Activated naive CD4-positive, alpha-beta T cell treated with anti-CD3 and anti-CD28 coated beads, Interleukin-2, amount 10 ng/mL, durations not matched to agents 7 days and 5 days (primary cell): ENCODE measurements around the gene SDHB.

Experiments
- CTCF ChIA-PET: fragments of 350-600 bp; sonication (Branson Sonifier 250); formaldehyde crosslinking; loops from one replicate; lab custom pipeline; 2021; ENCODE audit warnings: antibody characterized with exemption; lab: Charles Lee
- DNase-seq: peaks from one replicate; pipeline ENCODE4 v3.0.0-alpha.2; 2020
- H3K27ac Mint-ChIP-seq: one replicate; pipeline ENCODE4 v1.8.0; 2021; ENCODE audit warnings: mild to moderate bottlenecking, moderate library complexity, mixed read lengths
- H3K27me3 Mint-ChIP-seq: one replicate; pipeline ENCODE4 v1.8.0; 2021; ENCODE audit warnings: mild to moderate bottlenecking, mixed read lengths
- H3K36me3 Mint-ChIP-seq: one replicate; pipeline ENCODE4 v1.8.0; 2021; ENCODE audit warnings: mixed read lengths
- H3K4me1 Mint-ChIP-seq: one replicate; pipeline ENCODE4 v1.8.0; 2021; ENCODE audit warnings: mixed read lengths
- H3K4me3 Mint-ChIP-seq: one replicate; pipeline ENCODE4 v1.8.0; 2021; ENCODE audit warnings: mild to moderate bottlenecking, moderate library complexity, mixed read lengths
- H3K9me3 Mint-ChIP-seq: one replicate; pipeline ENCODE4 v1.8.0; 2021; ENCODE audit warnings: mixed read lengths

The SDHB gene

DNA sequence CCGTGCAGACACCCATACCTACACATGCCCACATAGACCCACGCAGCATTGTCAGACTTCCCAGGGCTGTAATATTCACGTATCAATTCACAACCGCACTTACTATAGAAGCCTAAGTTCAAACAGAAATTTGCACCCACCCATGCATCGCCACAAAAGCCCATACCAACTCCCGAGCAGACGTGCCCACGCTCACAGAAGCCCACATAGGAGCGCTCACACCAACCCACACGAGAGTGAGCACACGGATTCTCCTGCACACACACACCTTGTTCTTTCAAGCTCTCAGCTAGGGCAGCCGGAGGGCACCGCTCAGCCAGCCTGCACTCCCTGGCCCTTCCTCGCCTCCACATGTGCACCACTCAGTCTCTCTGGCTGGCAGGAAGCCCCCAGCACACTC lies 78.0 kb downstream of the SDHB start:
- no peak overlapping the region for H3K27ac Mint-ChIP-seq
- no peaks in the 10 kb centered on the region for H3K9me3 Mint-ChIP-seq
- H3K27me3 Mint-ChIP-seq = peaks cover 32% of the 10 kb centered on the region
- peaks cover 3% of the 10 kb centered on the region for H3K4me1 Mint-ChIP-seq
- H3K36me3 Mint-ChIP-seq = no peaks in the 10 kb centered on the region
- no peak overlapping the region for H3K4me3 Mint-ChIP-seq
- no peak for DNase-seq
- CTCF ChIA-PET = no interaction called here

DNA sequence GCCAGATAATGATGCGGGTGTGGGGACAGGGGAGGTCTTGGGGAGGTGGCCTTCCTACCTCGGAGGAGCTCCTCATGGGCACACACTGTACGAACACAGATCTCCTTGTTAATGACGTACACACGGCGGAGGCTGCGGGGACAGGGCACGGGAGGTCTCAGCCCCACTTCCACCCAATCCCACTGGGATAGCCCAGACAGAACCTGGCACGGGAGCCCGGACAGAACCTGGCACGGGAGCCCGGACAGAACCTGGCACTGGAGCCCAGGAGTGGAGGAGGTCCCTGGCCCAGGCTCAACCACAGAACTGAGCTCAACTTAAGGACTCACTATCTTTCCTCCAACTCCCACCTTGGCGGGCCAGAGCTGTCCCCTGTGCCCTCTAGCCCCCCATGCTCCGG lies 78.6 kb downstream of the SDHB start:
- H3K27me3 Mint-ChIP-seq = peaks cover 25% of the 10 kb centered on the region
- H3K9me3 Mint-ChIP-seq = no peaks in the 10 kb centered on the region
- CTCF ChIA-PET = interaction anchor here (1.0 kb wide), 1 partner anchor 11 kb away, joined by 3 read pairs; no protein-coding TSS in a partner anchor
- no peak for DNase-seq
- H3K4me1 Mint-ChIP-seq = no peaks in the 10 kb centered on the region
- no peak overlapping the region for H3K27ac Mint-ChIP-seq
- no peaks in the 10 kb centered on the region for H3K36me3 Mint-ChIP-seq
- no peak overlapping the region for H3K4me3 Mint-ChIP-seq

DNA sequence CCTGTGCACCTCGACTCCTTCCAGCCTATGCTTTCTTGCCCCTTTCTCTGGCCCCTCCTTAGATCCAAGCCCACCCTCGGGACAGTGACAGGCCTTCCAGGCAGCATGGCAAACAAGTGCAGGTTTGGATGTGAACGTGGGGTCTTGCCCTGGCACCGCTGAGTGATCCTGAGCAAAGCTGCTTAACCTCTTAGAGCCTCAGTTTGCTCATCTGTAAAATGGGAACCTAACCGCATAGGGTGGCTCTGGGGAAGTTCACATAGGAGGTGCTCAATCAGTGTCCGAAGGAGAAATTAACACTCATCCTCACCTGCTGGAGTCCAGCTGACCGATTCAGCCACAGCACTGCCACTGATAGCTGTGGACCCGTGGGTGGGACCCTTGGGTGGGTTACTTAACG lies 80.6 kb downstream of the SDHB start:
- Mint-ChIP-seq H3K27ac (no peak overlapping the region), H3K4me3 (no peak overlapping the region), H3K36me3 (no peaks in the 10 kb centered on the region), H3K9me3 (no peaks in the 10 kb centered on the region), H3K4me1 (no peaks in the 10 kb centered on the region), H3K27me3 (peaks cover 6% of the 10 kb centered on the region)
- CTCF ChIA-PET = no interaction called here
- DNase-seq = no peak

DNA sequence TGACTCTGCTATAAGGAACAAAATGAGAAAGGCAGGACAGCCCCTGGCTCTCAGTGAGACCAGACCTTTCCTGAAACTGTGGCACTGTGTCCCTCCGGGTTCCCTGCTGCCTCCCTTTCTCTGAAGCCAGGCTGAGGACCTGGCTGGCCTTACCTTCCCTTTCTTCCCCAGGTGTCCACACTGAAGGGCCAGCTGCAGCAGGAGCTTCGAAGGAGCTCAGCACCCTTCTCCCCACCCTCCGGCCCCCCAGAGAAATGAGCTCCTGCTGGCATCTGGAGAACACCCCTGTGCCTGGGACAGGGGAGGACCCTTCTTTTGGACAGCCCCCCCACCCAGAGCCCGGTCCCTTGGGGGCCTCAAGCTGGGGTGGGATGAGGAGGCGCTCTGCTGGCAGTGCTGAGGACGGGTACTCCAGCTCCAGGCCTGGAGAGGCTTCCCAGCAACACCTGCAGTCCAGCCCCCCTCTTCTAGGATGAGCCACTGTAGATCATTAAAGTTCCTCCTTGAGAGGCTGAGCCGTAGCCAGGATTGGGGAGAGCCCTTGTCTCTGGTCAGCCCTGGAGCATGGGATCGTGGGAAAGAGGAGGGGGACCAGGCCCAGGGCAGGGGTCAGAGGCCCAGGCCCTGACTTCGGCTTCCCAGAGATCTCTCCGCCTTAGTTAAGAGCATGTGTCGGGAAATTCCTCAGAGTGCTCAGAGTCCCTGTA lies 81.5 kb downstream of the SDHB start:
- Mint-ChIP-seq H3K27ac (no peak overlapping the region), H3K4me3 (no peak overlapping the region), H3K36me3 (no peaks in the 10 kb centered on the region), H3K9me3 (no peaks in the 10 kb centered on the region), H3K4me1 (no peaks in the 10 kb centered on the region), H3K27me3 (no peaks in the 10 kb centered on the region)
- CTCF ChIA-PET = interaction anchor here (1.1 kb wide), 1 partner anchor 12 kb away, joined by 6 read pairs; no protein-coding TSS in a partner anchor
- no peak for DNase-seq

DNA sequence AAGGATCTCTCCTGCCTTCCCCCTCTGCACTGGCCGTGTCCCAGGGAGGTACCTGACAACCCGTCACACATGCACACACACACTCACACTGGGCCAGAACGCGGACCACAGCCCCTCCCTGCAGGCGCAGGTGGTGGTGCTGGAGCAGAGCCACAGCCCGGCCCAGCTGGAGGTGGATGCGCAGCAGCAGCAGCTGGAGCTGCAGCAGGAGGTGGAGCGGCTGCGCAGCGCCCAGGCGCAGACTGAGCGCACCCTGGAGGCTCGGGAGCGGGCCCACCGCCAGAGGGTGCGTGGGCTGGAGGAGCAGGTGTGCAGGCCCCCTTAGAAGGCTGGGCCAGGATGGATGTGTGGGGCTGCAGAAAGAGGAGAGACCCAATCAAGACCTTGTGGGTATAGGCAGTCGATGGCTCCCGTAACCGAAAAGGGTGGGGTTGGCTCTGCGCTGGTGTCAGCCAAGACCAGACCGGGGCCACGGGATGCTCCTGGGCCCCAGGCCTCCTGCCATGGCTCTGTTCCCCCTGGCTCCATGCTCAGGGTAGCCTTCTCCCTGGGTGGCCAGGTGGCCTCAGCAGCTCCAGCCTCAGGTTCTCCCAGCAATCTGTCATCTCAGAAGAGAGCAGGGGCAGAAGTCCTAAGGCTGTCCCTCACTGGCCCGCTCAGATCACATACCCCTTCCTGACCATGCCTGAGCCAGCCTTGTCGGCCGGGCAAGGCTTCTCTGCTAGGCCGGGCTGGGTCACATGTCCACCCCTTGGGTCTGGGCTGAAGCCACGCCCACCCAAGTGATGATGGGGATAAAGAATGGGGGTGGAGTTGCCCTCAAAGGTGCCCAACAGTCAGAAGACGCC lies 82.3 kb downstream of the SDHB start:
- CTCF ChIA-PET = interaction anchor here (1.1 to 1.3 kb wide), 2 partner anchors 11 kb away, joined by 5 to 6 read pairs; no protein-coding TSS in a partner anchor
- Mint-ChIP-seq H3K27ac (no peak overlapping the region), H3K4me1 (no peaks in the 10 kb centered on the region), H3K36me3 (no peaks in the 10 kb centered on the region), H3K27me3 (no peaks in the 10 kb centered on the region), H3K9me3 (no peaks in the 10 kb centered on the region), H3K4me3 (no peak overlapping the region)
- DNase-seq = no peak

DNA sequence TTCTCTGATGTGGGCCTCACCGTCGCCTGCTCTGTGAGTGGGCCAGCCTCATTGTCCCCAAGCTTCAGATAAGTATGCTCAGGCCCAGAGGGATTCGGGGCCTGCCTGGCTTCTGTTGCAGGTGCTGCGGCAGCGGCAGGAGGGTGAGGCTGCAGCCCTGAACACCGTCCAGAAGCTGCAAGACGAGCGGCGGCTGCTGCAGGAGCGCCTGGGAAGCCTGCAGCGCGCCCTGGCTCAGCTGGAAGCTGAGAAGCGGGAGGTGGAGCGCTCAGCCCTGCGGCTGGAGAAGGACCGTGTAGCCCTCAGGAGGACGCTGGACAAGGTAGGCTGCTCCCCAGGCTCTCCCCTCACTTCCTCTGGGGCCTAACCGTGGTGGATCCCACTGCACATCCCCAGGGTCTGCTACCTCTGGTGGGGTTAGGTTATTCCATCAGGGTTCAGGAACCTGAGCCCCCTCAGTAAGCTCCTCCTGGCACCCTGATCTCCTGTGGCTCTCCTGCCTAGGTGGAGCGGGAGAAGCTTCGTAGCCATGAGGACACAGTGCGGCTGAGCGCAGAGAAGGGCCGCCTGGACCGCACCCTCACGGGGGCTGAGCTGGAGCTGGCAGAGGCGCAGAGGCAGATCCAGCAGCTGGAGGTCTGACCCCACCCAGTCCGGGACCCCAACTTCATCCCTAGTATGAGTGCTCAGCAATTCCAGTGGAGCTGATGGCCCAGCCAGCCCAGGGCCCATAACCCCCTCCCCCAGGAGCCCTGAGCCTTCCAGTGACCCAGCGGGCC lies 83.5 kb downstream of the SDHB start:
- CTCF ChIA-PET = interaction anchor here (0.6 to 1.3 kb wide), 2 partner anchors 10 to 607 kb away, joined by 3 to 5 read pairs; no protein-coding TSS in a partner anchor
- Mint-ChIP-seq H3K36me3 (no peaks in the 10 kb centered on the region), H3K4me3 (no peak overlapping the region), H3K27ac (no peak overlapping the region), H3K4me1 (no peaks in the 10 kb centered on the region), H3K9me3 (no peaks in the 10 kb centered on the region), H3K27me3 (no peaks in the 10 kb centered on the region)
- DNase-seq = no peak

DNA sequence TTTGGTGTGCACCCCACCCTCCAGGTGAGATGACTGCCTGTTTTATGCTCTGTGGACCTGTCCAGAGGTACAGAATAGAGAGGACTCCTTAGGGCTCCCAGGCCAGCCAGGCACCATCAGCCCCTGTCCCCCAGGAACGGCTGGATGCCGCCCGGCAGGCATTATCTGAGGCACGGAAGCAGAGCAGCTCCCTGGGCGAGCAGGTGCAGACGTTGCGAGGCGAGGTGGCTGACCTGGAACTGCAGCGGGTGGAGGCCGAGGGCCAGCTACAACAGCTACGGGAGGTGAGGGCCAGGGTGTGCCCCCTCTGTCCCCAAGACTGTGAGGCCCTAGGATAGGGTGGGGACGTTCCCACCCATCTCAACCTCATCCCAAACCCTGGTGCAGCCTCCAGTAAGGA lies 84.2 kb downstream of the SDHB start:
- no peaks in the 10 kb centered on the region for H3K27me3 Mint-ChIP-seq
- H3K36me3 Mint-ChIP-seq = no peaks in the 10 kb centered on the region
- no peaks in the 10 kb centered on the region for H3K4me1 Mint-ChIP-seq
- H3K4me3 Mint-ChIP-seq = no peak overlapping the region
- DNase-seq = no peak
- no peaks in the 10 kb centered on the region for H3K9me3 Mint-ChIP-seq
- CTCF ChIA-PET = no interaction called here
- no peak overlapping the region for H3K27ac Mint-ChIP-seq

DNA sequence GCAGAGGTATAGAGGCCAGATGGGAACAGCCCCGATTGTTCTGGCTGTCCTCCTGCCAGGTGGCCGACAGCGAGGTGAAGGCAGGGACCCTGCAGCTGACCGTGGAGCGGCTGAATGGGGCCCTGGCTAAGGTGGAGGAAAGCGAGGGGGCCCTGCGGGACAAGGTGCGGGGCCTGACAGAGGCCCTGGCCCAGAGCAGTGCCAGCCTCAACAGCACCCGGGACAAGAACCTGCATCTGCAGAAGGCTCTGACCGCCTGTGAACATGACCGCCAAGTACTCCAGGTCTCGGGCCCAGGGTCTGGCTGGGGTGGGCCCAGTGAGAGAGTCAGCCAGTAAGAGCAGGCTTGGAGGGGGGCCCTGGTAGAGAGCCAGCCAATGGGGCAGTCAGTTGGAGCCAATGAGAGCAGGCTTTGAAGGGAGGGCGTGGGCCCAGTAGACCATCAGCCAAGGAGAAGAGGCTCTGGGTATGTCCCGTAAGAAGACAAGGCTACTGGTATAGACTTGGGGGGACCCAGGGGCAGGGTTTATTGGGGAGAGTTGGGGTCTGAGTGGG lies 84.7 kb downstream of the SDHB start:
- H3K27me3 Mint-ChIP-seq = no peaks in the 10 kb centered on the region
- no peaks in the 10 kb centered on the region for H3K4me1 Mint-ChIP-seq
- H3K27ac Mint-ChIP-seq = no peak overlapping the region
- DNase-seq = no peak
- H3K9me3 Mint-ChIP-seq = no peaks in the 10 kb centered on the region
- H3K4me3 Mint-ChIP-seq = no peak overlapping the region
- CTCF ChIA-PET = interaction anchor here (1.2 kb wide), 1 partner anchor 9 kb away, joined by 3 read pairs; no protein-coding TSS in a partner anchor
- H3K36me3 Mint-ChIP-seq = no peaks in the 10 kb centered on the region
